Measurements from ENCODE around the gene MGAT1. TPM values are rescaled to one million over a fixed set of nuclear protein-coding genes. Genes with fewer than 3 reads are reported as not detected.

The MGAT1 gene
- total RNA-seq, 1 experiment from 2014 or later = 53.0 TPM

GRCh38 chr5:180818677-180819341 is 16.2 kb upstream of the MGAT1 start (continued):
- TF ChIP-seq, protein P1, sequence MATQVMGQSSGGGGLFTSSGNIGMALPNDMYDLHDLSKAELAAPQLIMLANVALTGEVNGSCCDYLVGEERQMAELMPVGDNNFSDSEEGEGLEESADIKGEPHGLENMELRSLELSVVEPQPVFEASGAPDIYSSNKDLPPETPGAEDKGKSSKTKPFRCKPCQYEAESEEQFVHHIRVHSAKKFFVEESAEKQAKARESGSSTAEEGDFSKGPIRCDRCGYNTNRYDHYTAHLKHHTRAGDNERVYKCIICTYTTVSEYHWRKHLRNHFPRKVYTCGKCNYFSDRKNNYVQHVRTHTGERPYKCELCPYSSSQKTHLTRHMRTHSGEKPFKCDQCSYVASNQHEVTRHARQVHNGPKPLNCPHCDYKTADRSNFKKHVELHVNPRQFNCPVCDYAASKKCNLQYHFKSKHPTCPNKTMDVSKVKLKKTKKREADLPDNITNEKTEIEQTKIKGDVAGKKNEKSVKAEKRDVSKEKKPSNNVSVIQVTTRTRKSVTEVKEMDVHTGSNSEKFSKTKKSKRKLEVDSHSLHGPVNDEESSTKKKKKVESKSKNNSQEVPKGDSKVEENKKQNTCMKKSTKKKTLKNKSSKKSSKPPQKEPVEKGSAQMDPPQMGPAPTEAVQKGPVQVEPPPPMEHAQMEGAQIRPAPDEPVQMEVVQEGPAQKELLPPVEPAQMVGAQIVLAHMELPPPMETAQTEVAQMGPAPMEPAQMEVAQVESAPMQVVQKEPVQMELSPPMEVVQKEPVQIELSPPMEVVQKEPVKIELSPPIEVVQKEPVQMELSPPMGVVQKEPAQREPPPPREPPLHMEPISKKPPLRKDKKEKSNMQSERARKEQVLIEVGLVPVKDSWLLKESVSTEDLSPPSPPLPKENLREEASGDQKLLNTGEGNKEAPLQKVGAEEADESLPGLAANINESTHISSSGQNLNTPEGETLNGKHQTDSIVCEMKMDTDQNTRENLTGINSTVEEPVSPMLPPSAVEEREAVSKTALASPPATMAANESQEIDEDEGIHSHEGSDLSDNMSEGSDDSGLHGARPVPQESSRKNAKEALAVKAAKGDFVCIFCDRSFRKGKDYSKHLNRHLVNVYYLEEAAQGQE (IDR thresholded peaks at IDR 0.05; ENCODE audit: low read depth) = no peak
- TF ChIP-seq POLR2A (IDR thresholded peaks at IDR 0.05; ENCODE audit: borderline replicate concordance, extremely low read depth, insufficient read depth, insufficient read length) = no peak

DNA sequence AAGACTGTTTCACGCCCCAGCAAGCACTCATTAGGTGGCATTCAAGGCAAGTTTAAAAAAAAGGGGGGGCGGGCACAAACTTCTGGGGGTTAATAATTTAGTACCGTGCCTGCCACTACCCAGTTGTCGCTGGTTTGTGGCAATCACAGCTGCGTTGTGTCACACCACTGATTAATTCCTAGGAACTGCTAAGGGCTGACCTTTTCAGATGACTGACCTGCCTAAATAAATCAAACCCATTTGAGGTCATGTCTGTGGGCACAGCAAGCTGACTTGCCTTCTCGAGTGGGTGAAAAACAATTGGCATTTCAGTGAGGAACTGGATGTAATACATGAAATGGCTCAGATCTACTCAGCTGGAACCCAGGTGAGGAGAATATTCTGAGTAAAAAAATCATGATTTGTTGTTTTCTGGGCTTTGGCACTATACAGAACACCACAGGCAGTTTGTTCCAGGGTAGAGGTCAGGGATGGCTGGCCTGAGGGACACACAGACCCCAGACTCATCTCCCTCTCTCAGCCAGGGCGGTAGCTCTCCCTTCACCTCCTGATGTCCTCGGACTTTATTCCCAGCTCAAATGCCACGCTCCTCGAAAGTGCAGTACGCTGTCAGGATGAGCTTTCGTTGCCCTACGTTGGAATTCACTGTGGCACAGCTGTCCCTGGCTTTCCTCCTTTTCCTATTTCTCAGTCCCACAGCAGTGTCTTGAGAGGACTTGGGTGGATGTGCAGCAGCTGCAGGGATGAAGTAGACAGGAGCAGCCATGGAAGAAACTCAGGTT is 15.5 kb upstream of the MGAT1 start:
- ChIA-PET POLR2A (no interaction called here), CTCF (no interaction called here), RAD21 (ENCODE audit: low non-redundant PET in 1 of 2, low total read pairs in 2 of 2, uncharacterized antibody in 2 of 2, unreplicated experiment in 2 of 2) (no interaction called here)
- Histone ChIP-seq H2AFZ (ENCODE audit: low read depth, low read length, poor library complexity, severe bottlenecking) (no peak overlapping the region), H3K9me2 (ENCODE audit: insufficient read depth) (no peaks in the 10 kb centered on the region), H3K36me3 (ENCODE audit: control insufficient read depth in 1 of 2, insufficient read depth in 2 of 2, low read length in 2 of 2) (no peaks in the 10 kb centered on the region), H3K79me2 (ENCODE audit: insufficient read depth, low read length) (no peaks in the 10 kb centered on the region), H3K4me1 (ENCODE audit: control insufficient read depth in 1 of 2, insufficient read depth in 2 of 2, low read length in 2 of 2) (no peaks in the 10 kb centered on the region), H3K9me3 (ENCODE audit: control insufficient read depth in 1 of 2, insufficient read depth in 1 of 2, low read depth in 1 of 2, low read length in 2 of 2) (no peaks in the 10 kb centered on the region), H3K4me3 (replicated peaks in 1 of 2; ENCODE audit: low read depth in 1 of 2, low read length in 2 of 2) (no peak overlapping the region), H3K9ac (ENCODE audit: low read length) (no peak overlapping the region), H3K4me2 (ENCODE audit: low read length) (no peak overlapping the region), H3K27ac (ENCODE audit: low read depth, low read length) (no peak overlapping the region), H3K27me3 (ENCODE audit: insufficient read depth, low read length) (no peaks in the 10 kb centered on the region), H4K20me1 (ENCODE audit: insufficient read depth) (no peaks in the 10 kb centered on the region)
- BruUV-seq (replicated peaks) = no TSS peak
- no peak for ATAC-seq
- intact Hi-C loops (cut with micrococcal nuclease) = no loop called here
- no peak for DNase-seq (ENCODE audit: low read depth, low spot score)
- TF ChIP-seq YY1 (IDR thresholded peaks at IDR 0.05; ENCODE audit: extremely low read depth, insufficient replicate concordance, low read depth, low read length) (no peak), EZH2 (IDR thresholded peaks at IDR 0.05) (no peak), EZH2phosphoT487 (IDR thresholded peaks at IDR 0.05; ENCODE audit: borderline replicate concordance) (no peak), TCF7L2 (IDR thresholded peaks at IDR 0.05; ENCODE audit: borderline replicate concordance, extremely low read depth, insufficient read depth, insufficient read length) (no peak), CTCF (IDR thresholded peaks at IDR 0.05 in 2 of 3, conservative IDR thresholded peaks at IDR 0.05 in 1 of 3; ENCODE audit: borderline replicate concordance in 1 of 3, insufficient read depth in 1 of 3, low read depth in 2 of 3, low read length in 2 of 3) (no peak), ZFX (IDR thresholded peaks at IDR 0.05) (no peak), EGR1 (IDR thresholded peaks at IDR 0.05; ENCODE audit: low read depth) (no peak), SIN3A (IDR thresholded peaks at IDR 0.05; ENCODE audit: low read depth) (no peak)
- TF ChIP-seq, protein P2, sequence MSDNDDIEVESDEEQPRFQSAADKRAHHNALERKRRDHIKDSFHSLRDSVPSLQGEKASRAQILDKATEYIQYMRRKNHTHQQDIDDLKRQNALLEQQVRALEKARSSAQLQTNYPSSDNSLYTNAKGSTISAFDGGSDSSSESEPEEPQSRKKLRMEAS (IDR thresholded peaks at IDR 0.05) = no peak
- TF ChIP-seq, protein P3, sequence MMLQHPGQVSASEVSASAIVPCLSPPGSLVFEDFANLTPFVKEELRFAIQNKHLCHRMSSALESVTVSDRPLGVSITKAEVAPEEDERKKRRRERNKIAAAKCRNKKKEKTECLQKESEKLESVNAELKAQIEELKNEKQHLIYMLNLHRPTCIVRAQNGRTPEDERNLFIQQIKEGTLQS (IDR thresholded peaks at IDR 0.05) = no peak
- TF ChIP-seq, protein P4, sequence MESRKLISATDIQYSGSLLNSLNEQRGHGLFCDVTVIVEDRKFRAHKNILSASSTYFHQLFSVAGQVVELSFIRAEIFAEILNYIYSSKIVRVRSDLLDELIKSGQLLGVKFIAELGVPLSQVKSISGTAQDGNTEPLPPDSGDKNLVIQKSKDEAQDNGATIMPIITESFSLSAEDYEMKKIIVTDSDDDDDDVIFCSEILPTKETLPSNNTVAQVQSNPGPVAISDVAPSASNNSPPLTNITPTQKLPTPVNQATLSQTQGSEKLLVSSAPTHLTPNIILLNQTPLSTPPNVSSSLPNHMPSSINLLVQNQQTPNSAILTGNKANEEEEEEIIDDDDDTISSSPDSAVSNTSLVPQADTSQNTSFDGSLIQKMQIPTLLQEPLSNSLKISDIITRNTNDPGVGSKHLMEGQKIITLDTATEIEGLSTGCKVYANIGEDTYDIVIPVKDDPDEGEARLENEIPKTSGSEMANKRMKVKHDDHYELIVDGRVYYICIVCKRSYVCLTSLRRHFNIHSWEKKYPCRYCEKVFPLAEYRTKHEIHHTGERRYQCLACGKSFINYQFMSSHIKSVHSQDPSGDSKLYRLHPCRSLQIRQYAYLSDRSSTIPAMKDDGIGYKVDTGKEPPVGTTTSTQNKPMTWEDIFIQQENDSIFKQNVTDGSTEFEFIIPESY (IDR thresholded peaks at IDR 0.05; ENCODE audit: extremely low read depth, insufficient replicate concordance, low read length) = no peak
